Measurements from ENCODE around the gene LYSMD2.

- TF ChIP-seq POLR2A (IDR thresholded peaks at IDR 0.05) = no peak
- peak in 6 of 12 donors; percentile 7 to 26 (median 15) for TF ChIP-seq CTCF (IDR thresholded peaks at IDR 0.05)
These were observed 48.6 kb downstream of the LYSMD2 start for GRCh38 chr15:51688863-51689262.

Data from heart left ventricle (tissue), 13 donors.